Measurements from ENCODE around the gene GMPPB.

The GMPPB gene

DNA sequence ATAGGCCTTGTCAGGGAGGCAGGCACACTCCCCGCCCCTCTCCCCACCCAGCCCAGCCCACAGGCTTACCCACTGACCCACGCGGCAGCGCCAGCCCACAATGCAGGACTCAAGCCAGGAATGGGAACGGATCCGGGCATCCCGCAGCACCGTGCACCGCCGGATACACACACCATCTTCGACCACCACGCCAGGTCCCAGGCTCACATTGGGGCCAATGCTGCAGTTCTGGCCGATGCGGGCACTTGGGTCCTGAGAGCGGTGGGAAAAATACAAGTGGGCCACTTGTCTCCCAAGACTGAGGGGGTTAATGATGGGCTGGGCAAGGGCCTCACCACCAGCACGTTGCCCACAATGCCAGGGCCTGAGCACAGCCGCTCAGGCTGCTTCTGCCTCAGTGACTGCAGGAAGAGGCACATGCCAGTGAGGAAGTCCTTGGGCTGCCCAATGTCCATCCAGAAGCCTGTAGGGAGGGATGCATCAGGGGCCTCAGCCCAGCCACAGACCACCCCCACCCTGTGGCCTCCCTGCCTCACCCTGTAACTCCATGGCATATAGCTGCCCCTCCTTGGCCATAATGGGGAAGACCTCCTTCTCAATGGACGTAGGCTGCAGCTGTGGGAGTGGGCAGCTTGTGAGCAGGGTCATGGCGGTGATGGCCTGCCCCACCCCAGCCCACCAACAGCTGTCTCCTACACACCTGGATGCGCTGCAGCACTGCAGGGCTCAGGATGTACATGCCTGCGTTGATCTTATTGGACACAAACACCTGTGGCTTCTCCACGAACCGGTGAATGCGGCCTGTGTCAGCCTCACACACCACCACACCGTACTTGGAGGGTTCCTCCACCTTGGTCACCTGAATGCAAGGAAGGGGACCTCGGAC, 1.6 kb downstream of the GMPPB start:
- peaks cover 29% of the 10 kb centered on the region for H3K79me2 ChIP-seq (ENCODE audit: low read length)
- no peaks in the 10 kb centered on the region for H3K36me3 ChIP-seq (replicated peaks; ENCODE audit: insufficient read depth, low read length)
- no peaks in the 10 kb centered on the region for H3K9me3 ChIP-seq (replicated peaks; ENCODE audit: insufficient read depth, low read length)
- no peak overlapping the region for H2AFZ ChIP-seq (ENCODE audit: low read length)
- no peaks in the 10 kb centered on the region for H3K9me2 ChIP-seq (replicated peaks; ENCODE audit: insufficient read depth, low read length)
- H4K20me1 ChIP-seq (ENCODE audit: insufficient read depth, low read length), result no peaks in the 10 kb centered on the region
- peaks cover 14% of the 10 kb centered on the region for H3K4me1 ChIP-seq (ENCODE audit: low read length)
- no peak for DNase-seq
- TF ChIP-seq, protein P1, sequence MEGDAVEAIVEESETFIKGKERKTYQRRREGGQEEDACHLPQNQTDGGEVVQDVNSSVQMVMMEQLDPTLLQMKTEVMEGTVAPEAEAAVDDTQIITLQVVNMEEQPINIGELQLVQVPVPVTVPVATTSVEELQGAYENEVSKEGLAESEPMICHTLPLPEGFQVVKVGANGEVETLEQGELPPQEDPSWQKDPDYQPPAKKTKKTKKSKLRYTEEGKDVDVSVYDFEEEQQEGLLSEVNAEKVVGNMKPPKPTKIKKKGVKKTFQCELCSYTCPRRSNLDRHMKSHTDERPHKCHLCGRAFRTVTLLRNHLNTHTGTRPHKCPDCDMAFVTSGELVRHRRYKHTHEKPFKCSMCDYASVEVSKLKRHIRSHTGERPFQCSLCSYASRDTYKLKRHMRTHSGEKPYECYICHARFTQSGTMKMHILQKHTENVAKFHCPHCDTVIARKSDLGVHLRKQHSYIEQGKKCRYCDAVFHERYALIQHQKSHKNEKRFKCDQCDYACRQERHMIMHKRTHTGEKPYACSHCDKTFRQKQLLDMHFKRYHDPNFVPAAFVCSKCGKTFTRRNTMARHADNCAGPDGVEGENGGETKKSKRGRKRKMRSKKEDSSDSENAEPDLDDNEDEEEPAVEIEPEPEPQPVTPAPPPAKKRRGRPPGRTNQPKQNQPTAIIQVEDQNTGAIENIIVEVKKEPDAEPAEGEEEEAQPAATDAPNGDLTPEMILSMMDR (IDR thresholded peaks at IDR 0.05; ENCODE audit: low read length), result no peak
- TF ChIP-seq EZH2phosphoT487 (IDR thresholded peaks at IDR 0.05; ENCODE audit: low read length), result no peak
- TF ChIP-seq EZH2 (optimal IDR thresholded peaks at IDR 0.05; ENCODE audit: low read depth, low read length), result no peak
- peak overlapping the region; percentile 100; the same call in 1 of the 2 replicates for H3K9ac ChIP-seq (ENCODE audit: low read length)
- H3K27me3 ChIP-seq (replicated peaks; ENCODE audit: insufficient read depth, low read length), result no peaks in the 10 kb centered on the region
- H3F3A ChIP-seq (ENCODE audit: insufficient read depth, low read length), result peaks cover 16% of the 10 kb centered on the region
- no peak overlapping the region; the same call in 1 of the 2 replicates for H3K27ac ChIP-seq (ENCODE audit: low read length)
- H3K4me2 ChIP-seq (ENCODE audit: low read depth, low read length), result peak overlapping the region; percentile 79
- H3K4me3 ChIP-seq (ENCODE audit: low read length), result peak overlapping the region; percentile 99

DNA sequence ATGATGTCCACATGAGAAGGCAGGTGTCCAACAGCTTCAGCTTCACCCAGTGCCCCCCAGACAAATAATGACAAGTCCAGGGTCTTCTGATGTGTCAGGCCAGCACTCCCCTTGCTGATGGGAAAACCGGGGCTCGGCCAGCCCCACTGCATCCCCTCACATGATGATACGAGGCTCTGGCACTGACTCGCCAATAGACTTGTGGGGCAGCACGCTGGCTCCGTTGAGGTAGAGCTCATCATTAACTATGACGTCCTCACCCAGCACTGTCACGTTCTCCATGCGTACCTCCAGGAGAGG, 2.2 kb downstream of the GMPPB start:
- Histone ChIP-seq H3K4me3 (ENCODE audit: low read length) (no peak overlapping the region), H3K27ac (ENCODE audit: low read length) (no peak overlapping the region), H3F3A (ENCODE audit: insufficient read depth, low read length) (peaks cover 16% of the 10 kb centered on the region), H3K27me3 (replicated peaks; ENCODE audit: insufficient read depth, low read length) (no peaks in the 10 kb centered on the region), H3K79me2 (ENCODE audit: low read length) (peaks cover 29% of the 10 kb centered on the region), H3K9me3 (replicated peaks; ENCODE audit: insufficient read depth, low read length) (no peaks in the 10 kb centered on the region), H4K20me1 (ENCODE audit: insufficient read depth, low read length) (no peaks in the 10 kb centered on the region), H3K4me1 (ENCODE audit: low read length) (peaks cover 14% of the 10 kb centered on the region), H3K9me2 (replicated peaks; ENCODE audit: insufficient read depth, low read length) (no peaks in the 10 kb centered on the region), H3K9ac (ENCODE audit: low read length) (no peak overlapping the region), H3K36me3 (replicated peaks; ENCODE audit: insufficient read depth, low read length) (no peaks in the 10 kb centered on the region), H3K4me2 (ENCODE audit: low read depth, low read length) (no peak overlapping the region), H2AFZ (ENCODE audit: low read length) (no peak overlapping the region)
- no peak for TF ChIP-seq EZH2 (optimal IDR thresholded peaks at IDR 0.05; ENCODE audit: low read depth, low read length)
- TF ChIP-seq, protein P1 (IDR thresholded peaks at IDR 0.05; ENCODE audit: low read length), result no peak
- TF ChIP-seq EZH2phosphoT487 (IDR thresholded peaks at IDR 0.05; ENCODE audit: low read length), result no peak
- no peak for DNase-seq

DNA sequence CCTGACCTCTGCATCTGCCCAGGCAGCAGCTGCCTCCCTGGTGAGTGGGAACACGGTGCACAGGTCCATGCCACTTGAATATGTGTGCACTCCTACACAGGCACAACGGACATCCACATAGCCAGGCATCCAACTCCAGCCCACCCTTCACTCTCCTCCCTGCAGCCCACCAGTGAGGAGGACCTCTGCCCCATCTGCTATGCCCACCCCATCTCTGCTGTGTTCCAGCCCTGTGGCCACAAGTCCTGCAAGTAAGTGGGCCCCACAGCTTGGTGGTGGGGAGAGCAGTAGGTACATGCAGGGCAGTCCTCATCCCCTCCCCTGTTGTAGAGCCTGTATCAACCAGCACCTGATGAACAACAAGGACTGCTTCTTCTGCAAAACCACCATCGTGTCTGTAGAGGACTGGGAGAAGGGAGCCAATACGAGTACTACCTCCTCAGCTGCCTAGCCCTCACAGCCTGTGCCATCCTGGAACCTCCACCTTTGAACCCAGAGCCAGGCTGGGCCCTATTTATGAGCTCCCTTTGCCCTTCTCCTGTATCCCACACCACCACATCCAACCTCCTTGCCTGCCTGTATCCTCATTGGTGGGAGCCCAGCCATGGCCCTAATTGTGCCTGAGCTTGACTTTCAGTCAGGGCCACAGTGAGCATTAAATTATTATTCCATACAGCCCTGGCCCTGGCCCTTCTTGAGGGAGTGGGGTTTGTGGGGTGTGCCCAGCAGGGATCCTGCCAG, 2.7 kb downstream of the GMPPB start:
- DNase-seq, result no peak
- no peaks in the 10 kb centered on the region for H3K36me3 ChIP-seq (replicated peaks; ENCODE audit: insufficient read depth, low read length)
- H2AFZ ChIP-seq (ENCODE audit: low read length), result no peak overlapping the region
- H4K20me1 ChIP-seq (ENCODE audit: insufficient read depth, low read length), result no peaks in the 10 kb centered on the region
- peaks cover 16% of the 10 kb centered on the region for H3F3A ChIP-seq (ENCODE audit: insufficient read depth, low read length)
- H3K27ac ChIP-seq (ENCODE audit: low read length), result no peak overlapping the region
- no peaks in the 10 kb centered on the region for H3K9me3 ChIP-seq (replicated peaks; ENCODE audit: insufficient read depth, low read length)
- no peak overlapping the region for H3K9ac ChIP-seq (ENCODE audit: low read length)
- no peak overlapping the region for H3K4me2 ChIP-seq (ENCODE audit: low read depth, low read length)
- no peaks in the 10 kb centered on the region for H3K9me2 ChIP-seq (replicated peaks; ENCODE audit: insufficient read depth, low read length)
- TF ChIP-seq EZH2phosphoT487 (IDR thresholded peaks at IDR 0.05; ENCODE audit: low read length), result no peak
- TF ChIP-seq EZH2 (optimal IDR thresholded peaks at IDR 0.05; ENCODE audit: low read depth, low read length), result no peak
- TF ChIP-seq, protein P1 (IDR thresholded peaks at IDR 0.05; ENCODE audit: low read length), result no peak
- peaks cover 29% of the 10 kb centered on the region for H3K79me2 ChIP-seq (ENCODE audit: low read length)
- no peak overlapping the region for H3K4me3 ChIP-seq (ENCODE audit: low read length)
- H3K4me1 ChIP-seq (ENCODE audit: low read length), result peaks cover 14% of the 10 kb centered on the region
- H3K27me3 ChIP-seq (replicated peaks; ENCODE audit: insufficient read depth, low read length), result no peaks in the 10 kb centered on the region

Data from MM.1S (cell line).